PFSK-1 (cell line): ENCODE data around the gene HBA1.
"Not testable (repeated sequence)": the region's sequence is repeated elsewhere in the genome, so short reads cannot be mapped to it uniquely, and the experiment has no call there.

ENCODE experiments used
- FOXP2 ChIP-seq: optimal IDR thresholded peaks from 2 replicates; pipeline ENCODE3; 2011; ENCODE audit warnings: borderline replicate concordance, control low read depth, inconsistent platforms; ENCODE audit not compliant: insufficient read depth; ENCODE audit errors: extremely low read length, extremely low read depth
- POLR2AphosphoS5 ChIP-seq: IDR thresholded peaks from 2 replicates; pipeline ENCODE4 v1.6.1; 2012; ENCODE audit warnings: low read depth, mild to moderate bottlenecking, control low read depth, low read length, moderate library complexity
- REST ChIP-seq, 2 experiments: IDR thresholded peaks; 2 replicates each; pipeline versions ENCODE4 v1.6.1 to v1.8.0; 2011 to 2012; ENCODE audit warnings: low read depth in 2 of 2, low read length in 2 of 2, control low read depth in 1 of 2, inconsistent platforms in 1 of 2, mild to moderate bottlenecking in 1 of 2, moderate library complexity in 1 of 2; ENCODE audit not compliant: insufficient read depth in 1 of 2
- SIN3A ChIP-seq: IDR thresholded peaks from 2 replicates; pipeline ENCODE4 v1.6.1; 2012; ENCODE audit warnings: mild to moderate bottlenecking, low read length, moderate library complexity, borderline replicate concordance; ENCODE audit not compliant: insufficient read depth
- TAF1 ChIP-seq: IDR thresholded peaks from 2 replicates; pipeline ENCODE4 v1.6.1; 2012; ENCODE audit warnings: low read length, control low read depth, borderline replicate concordance; ENCODE audit not compliant: insufficient read depth

HBA1 gene

GRCh38 chr16:172374-172941 lies 4.0 kb upstream of the HBA1 start, which contains the start of gene HBA2:
HBA2 (plus strand) TSS chr16:172876; CDS start chr16:172913, 37 bp downstream.
- TF ChIP-seq TAF1, POLR2AphosphoS5, SIN3A: not testable (repeated sequence)

GRCh38 chr16:173928-174769 lies 2.3 kb upstream of the HBA1 start:
- TF ChIP-seq REST (IDR thresholded peaks at IDR 0.05; ENCODE audit: insufficient read depth in 1 of 2, low read depth in 2 of 2, low read length in 2 of 2): peak; percentile 65 to 82

- no peak for TF ChIP-seq SIN3A
- no peak for TF ChIP-seq POLR2AphosphoS5
- TF ChIP-seq REST (IDR thresholded peaks at IDR 0.05; ENCODE audit: insufficient read depth in 1 of 2, low read depth in 2 of 2, low read length in 2 of 2): no peak; a peak in 1 of 4 replicates
- no peak for TF ChIP-seq FOXP2
- TF ChIP-seq TAF1: no peak
Measured at GRCh38 chr16:175011-175949, 1.2 kb upstream of the HBA1 start.

- TF ChIP-seq REST (IDR thresholded peaks at IDR 0.05; ENCODE audit: insufficient read depth in 1 of 2, low read depth in 2 of 2, low read length in 2 of 2) (no peak), POLR2AphosphoS5 (no peak), TAF1 (no peak), FOXP2 (no peak), SIN3A (no peak)
Measured at GRCh38 chr16:177394-177822, 928 bp downstream of the HBA1 start.

- TF ChIP-seq POLR2AphosphoS5 (no peak), REST (IDR thresholded peaks at IDR 0.05; ENCODE audit: insufficient read depth in 1 of 2, low read depth in 2 of 2, low read length in 2 of 2) (no peak), SIN3A (no peak), TAF1 (no peak), FOXP2 (no peak)
Measured at GRCh38 chr16:177981-178667, 1.6 kb downstream of the HBA1 start.
